Measurements from ENCODE around the gene DENND4A. TPM values are rescaled to one million over a fixed set of nuclear protein-coding genes. Genes with fewer than 3 reads are reported as not detected.
A peak's percentile ranks its signal among the peaks of the same experiment; 100 is the strongest.

The DENND4A gene
- total RNA-seq, 1 experiment from 2014 or later: 26.0 TPM

GRCh38 chr15:65641768-65642475, 150.2 kb downstream of the DENND4A start:
- Mint-ChIP-seq H3K4me3 (ENCODE audit: low read depth, unreplicated experiment) (no peak overlapping the region), H3K9me3 (ENCODE audit: low read depth, unreplicated experiment) (no peaks in the 10 kb centered on the region), H3K4me1 (ENCODE audit: low read depth, unreplicated experiment) (peaks cover 12% of the 10 kb centered on the region), H3K27ac (ENCODE audit: unreplicated experiment) (no peak overlapping the region), H3K36me3 (ENCODE audit: insufficient read depth, unreplicated experiment) (no peaks in the 10 kb centered on the region), H3K27me3 (ENCODE audit: unreplicated experiment) (peaks cover 10% of the 10 kb centered on the region)
- no TSS peak for BruUV-seq (replicated peaks)
- no peak for TF ChIP-seq CTCF (IDR thresholded peaks at IDR 0.05; ENCODE audit: unreplicated experiment)
- intact Hi-C loops (cut with micrococcal nuclease; ENCODE audit: unreplicated experiment): no loop called here
- CTCF ChIA-PET: interaction anchor here (1.3 kb wide), 1 partner anchor 182 kb away, joined by 4 read pairs; no protein-coding TSS in a partner anchor
- no peak for DNase-seq

DNA sequence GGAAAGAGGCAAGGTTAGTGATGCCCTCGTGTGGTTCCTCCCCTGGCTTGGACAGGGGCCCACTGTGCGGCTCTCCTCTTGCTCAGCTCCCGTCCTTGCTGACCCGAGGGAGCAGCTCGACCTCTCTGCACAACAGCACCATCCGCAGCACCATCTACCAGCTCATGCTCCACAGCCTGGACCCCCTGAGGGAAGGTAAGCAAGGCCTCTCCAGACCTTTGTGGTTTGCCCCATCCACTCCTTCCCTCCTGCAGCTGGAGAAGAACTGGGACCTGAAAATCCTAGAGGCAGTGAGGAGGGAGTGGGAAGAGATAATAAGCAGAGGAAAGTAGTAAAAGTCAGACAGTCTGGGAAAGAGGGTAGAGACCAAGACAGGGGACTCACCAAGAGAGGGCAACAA, 152.6 kb downstream of the DENND4A start:
- DNase-seq: no peak
- Mint-ChIP-seq H3K4me1 (ENCODE audit: low read depth, unreplicated experiment) (peaks cover 12% of the 10 kb centered on the region), H3K4me3 (ENCODE audit: low read depth, unreplicated experiment) (no peak overlapping the region), H3K27ac (ENCODE audit: unreplicated experiment) (no peak overlapping the region), H3K9me3 (ENCODE audit: low read depth, unreplicated experiment) (no peaks in the 10 kb centered on the region), H3K27me3 (ENCODE audit: unreplicated experiment) (peaks cover 10% of the 10 kb centered on the region), H3K36me3 (ENCODE audit: insufficient read depth, unreplicated experiment) (no peaks in the 10 kb centered on the region)
- no peak for TF ChIP-seq CTCF (IDR thresholded peaks at IDR 0.05; ENCODE audit: unreplicated experiment)
- CTCF ChIA-PET: interaction anchor here (2.6 kb wide), 1 partner anchor 11 kb away, joined by 9 read pairs; no protein-coding TSS in a partner anchor
- no TSS peak for BruUV-seq (replicated peaks)
- intact Hi-C loops (cut with micrococcal nuclease; ENCODE audit: unreplicated experiment): loop anchor here (2.0 kb wide), 1 partner anchor 189 kb away; no protein-coding TSS in a partner anchor

DNA sequence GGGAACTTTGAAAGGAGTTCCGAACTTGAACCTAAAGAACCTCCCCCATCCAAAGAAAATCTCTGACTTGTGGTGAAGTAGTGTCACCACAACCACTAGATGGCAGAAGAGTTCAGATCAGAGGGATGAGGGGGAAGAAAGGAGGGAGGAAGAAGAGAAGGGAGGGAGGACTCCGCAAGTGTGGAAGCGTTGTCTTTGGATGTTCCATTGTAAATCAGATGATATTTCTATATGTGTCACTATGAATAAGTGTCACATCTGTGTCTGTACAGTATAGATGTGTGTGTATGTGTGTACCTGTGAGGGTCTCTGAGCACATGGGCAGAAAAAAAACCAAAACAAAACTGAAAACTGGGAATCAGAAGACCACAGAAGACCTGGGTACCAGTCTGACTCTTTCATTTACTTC, 153.4 kb downstream of the DENND4A start:
- peak; percentile 65 for TF ChIP-seq CTCF (IDR thresholded peaks at IDR 0.05; ENCODE audit: unreplicated experiment)
- Mint-ChIP-seq H3K36me3 (ENCODE audit: insufficient read depth, unreplicated experiment) (no peaks in the 10 kb centered on the region), H3K4me3 (ENCODE audit: low read depth, unreplicated experiment) (no peak overlapping the region), H3K27me3 (ENCODE audit: unreplicated experiment) (peaks cover 10% of the 10 kb centered on the region), H3K4me1 (ENCODE audit: low read depth, unreplicated experiment) (peaks cover 12% of the 10 kb centered on the region), H3K27ac (ENCODE audit: unreplicated experiment) (no peak overlapping the region), H3K9me3 (ENCODE audit: low read depth, unreplicated experiment) (no peaks in the 10 kb centered on the region)
- peak; percentile 58 for DNase-seq
- intact Hi-C loops (cut with micrococcal nuclease; ENCODE audit: unreplicated experiment): loop anchor here (1.0 to 2.0 kb wide), 3 partner anchors 190 to 324 kb away; no protein-coding TSS in a partner anchor
- no TSS peak for BruUV-seq (replicated peaks)
- CTCF ChIA-PET: interaction anchor here (0.9 to 2.6 kb wide), 2 partner anchors 12 to 229 kb away, joined by 3 to 9 read pairs; no protein-coding TSS in a partner anchor

DNA sequence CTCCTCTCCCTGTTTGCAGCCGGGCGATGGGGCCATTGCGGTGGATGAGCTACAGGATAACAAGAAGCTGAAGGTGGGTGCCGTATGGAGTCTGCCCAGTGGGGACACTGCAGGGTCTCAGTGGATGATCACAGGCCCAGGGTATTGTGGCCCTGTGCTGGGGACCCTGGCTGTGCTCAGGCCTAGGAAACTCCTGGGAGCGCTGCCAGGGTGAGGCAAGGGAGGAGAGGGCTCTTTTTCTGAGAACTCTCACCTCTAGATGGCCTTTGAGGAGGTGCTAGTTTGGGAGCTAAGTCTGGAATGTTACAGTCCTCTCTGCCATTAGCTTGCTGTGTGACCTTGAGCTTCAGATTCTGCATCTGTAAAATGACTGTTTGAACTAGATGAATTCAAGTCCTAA, 154.0 kb downstream of the DENND4A start:
- intact Hi-C loops (cut with micrococcal nuclease; ENCODE audit: unreplicated experiment): loop anchor here (1.0 to 2.0 kb wide), 3 partner anchors 191 to 324 kb away; no protein-coding TSS in a partner anchor
- BruUV-seq (replicated peaks): no TSS peak
- DNase-seq: no peak
- Mint-ChIP-seq H3K4me1 (ENCODE audit: low read depth, unreplicated experiment) (peaks cover 12% of the 10 kb centered on the region), H3K36me3 (ENCODE audit: insufficient read depth, unreplicated experiment) (no peaks in the 10 kb centered on the region), H3K27me3 (ENCODE audit: unreplicated experiment) (peaks cover 10% of the 10 kb centered on the region), H3K27ac (ENCODE audit: unreplicated experiment) (no peak overlapping the region), H3K4me3 (ENCODE audit: low read depth, unreplicated experiment) (no peak overlapping the region), H3K9me3 (ENCODE audit: low read depth, unreplicated experiment) (no peaks in the 10 kb centered on the region)
- CTCF ChIA-PET: interaction anchor here (0.9 to 2.6 kb wide), 2 partner anchors 13 to 229 kb away, joined by 3 to 9 read pairs; no protein-coding TSS in a partner anchor
- TF ChIP-seq CTCF (IDR thresholded peaks at IDR 0.05; ENCODE audit: unreplicated experiment): no peak
